MM.1S (cell line): Measurements from ENCODE around the gene HAUS7.

ENCODE experiments used
- CTCF ChIP-seq: fragments of 300-600 bp; sonication (generic); IDR thresholded peaks from 2 replicates; pipeline ENCODE4 v1.5.1; 2016; ENCODE audit warnings: antibody characterized with exemption, low read length, mixed read lengths
- EZH2 ChIP-seq: fragments of 300-600 bp; sonication (generic); optimal IDR thresholded peaks from 2 replicates; pipeline ENCODE3; 2017; ENCODE audit warnings: low read depth, mild to moderate bottlenecking, antibody characterized with exemption, low read length, mixed read lengths
- EZH2phosphoT487 ChIP-seq: fragments of 300-600 bp; sonication (generic); IDR thresholded peaks from 2 replicates; pipeline ENCODE4 v1.6.1; 2018; ENCODE audit warnings: antibody characterized with exemption, low read length

- TF ChIP-seq CTCF (no peak), EZH2 (no peak), EZH2phosphoT487 (no peak)
Observed at GRCh38 chrX:153446950-153447580, 23.3 kb downstream of the HAUS7 start.
